A673 (cell line): ENCODE results near the gene HNF1A. TPM values are rescaled to one million over a fixed set of nuclear protein-coding genes. Genes with fewer than 3 reads are reported as not detected.

Experiments used
- Bru-seq: library from RNA; stranded (reverse); fragments of 400-500 nt; gene quantifications from one replicate; lab custom pipeline; 2021; lab: Mats Ljungman, UMichigan
- BruChase-seq, 2 experiments: library from RNA; stranded (reverse); fragments of 400-500 nt; gene quantifications; one replicate each; lab custom pipeline; 2021; lab: Mats Ljungman, UMichigan
- BruUV-seq: library from RNA; stranded (reverse); fragments of 400-500 nt; replicated peaks from 2 replicates; lab custom pipeline; 2021; lab: Mats Ljungman, UMichigan
- CTCF ChIA-PET: fragments of 300-600 bp; sonication (Branson Sonifier 250); formaldehyde crosslinking; loops from one replicate; lab custom pipeline; 2022; ENCODE audit warnings: antibody characterized with exemption; lab: Charles Lee
- POLR2A ChIA-PET: fragments of 300-600 bp; sonication (Branson Sonifier 250); formaldehyde crosslinking; loops from one replicate; lab custom pipeline; 2022; ENCODE audit warnings: antibody characterized with exemption; ENCODE audit not compliant: low non-redundant PET; lab: Charles Lee
- DNase-seq: peaks from one replicate; pipeline ENCODE4 v3.0.0-alpha.2; 2015; ENCODE audit warnings: low spot score
- H3K27ac ChIP-seq: fragments of 200-600 bp; sonication (generic); 2 replicates; pipeline ENCODE4 v1.5.1; 2016; ENCODE audit warnings: mixed run types, low read depth, mild to moderate bottlenecking, mixed read lengths, antibody characterized with exemption, low read length; ENCODE audit not compliant: poor library complexity, severe bottlenecking
- H3K27me3 ChIP-seq: fragments of 200-600 bp; sonication (generic); replicated peaks from 2 replicates; pipeline ENCODE4 v1.6.1; 2017; ENCODE audit warnings: mixed run types, low read depth, mild to moderate bottlenecking, mixed read lengths, antibody characterized with exemption, low read length; ENCODE audit not compliant: insufficient read depth, poor library complexity
- H3K36me3 ChIP-seq: fragments of 200-600 bp; sonication (generic); 2 replicates; pipeline ENCODE4 v1.6.1; 2016; ENCODE audit warnings: mixed run types, mild to moderate bottlenecking, mixed read lengths, antibody characterized with exemption, low read length; ENCODE audit not compliant: insufficient read depth, poor library complexity, severe bottlenecking
- H3K4me1 ChIP-seq: fragments of 200-600 bp; sonication (generic); 2 replicates; pipeline ENCODE4 v1.6.1; 2017; ENCODE audit warnings: mixed run types, mild to moderate bottlenecking, mixed read lengths, antibody characterized with exemption, low read length; ENCODE audit not compliant: insufficient read depth, poor library complexity, severe bottlenecking
- H3K4me3 ChIP-seq: fragments of 200-600 bp; sonication (generic); 2 replicates; pipeline ENCODE4 v1.5.1; 2016; ENCODE audit warnings: low read depth, mixed run types, mild to moderate bottlenecking, mixed read lengths, low read length; ENCODE audit not compliant: poor library complexity, severe bottlenecking
- H3K9me3 ChIP-seq: fragments of 200-600 bp; sonication (generic); 2 replicates; pipeline ENCODE4 v1.6.1; 2016; ENCODE audit warnings: mixed run types, low read depth, mild to moderate bottlenecking, mixed read lengths, antibody characterized with exemption, low read length; ENCODE audit not compliant: poor library complexity, severe bottlenecking
- EZH2 ChIP-seq: fragments of 200-600 bp; sonication (generic); IDR thresholded peaks from 2 replicates; pipeline ENCODE4 v1.6.1; 2017; ENCODE audit warnings: borderline replicate concordance, low read depth, mild to moderate bottlenecking, mixed read lengths, antibody characterized with exemption, low read length; ENCODE audit not compliant: poor library complexity, severe bottlenecking
- intact Hi-C: fragments of 100-400 bp; cut with micrococcal nuclease; formaldehyde crosslinking; loops from one replicate; pipeline ENCODE4 v1.10.0; 2022; ENCODE audit not compliant: unreplicated experiment
- long read RNA-seq: library from polyadenylated mRNA; stranded (forward); transcript quantifications from one replicate; pipeline ENCODE4 v2.0.0, GENCODE V29; 2022
- total RNA-seq: library from RNA; stranded (reverse); gene quantifications from 2 replicates; pipeline ENCODE4 v1.2.3, GENCODE V29; 2021
- TF ChIP-seq, protein P1 (sequence below): fragments of 300-800, 200-600 bp; sonication (generic); conservative IDR thresholded peaks from 2 replicates; pipeline ENCODE4 v1.5.1; 2017; ENCODE audit warnings: low read depth, mild to moderate bottlenecking, antibody characterized with exemption, low read length, moderate library complexity, mixed read lengths

Gene HNF1A, protein sequence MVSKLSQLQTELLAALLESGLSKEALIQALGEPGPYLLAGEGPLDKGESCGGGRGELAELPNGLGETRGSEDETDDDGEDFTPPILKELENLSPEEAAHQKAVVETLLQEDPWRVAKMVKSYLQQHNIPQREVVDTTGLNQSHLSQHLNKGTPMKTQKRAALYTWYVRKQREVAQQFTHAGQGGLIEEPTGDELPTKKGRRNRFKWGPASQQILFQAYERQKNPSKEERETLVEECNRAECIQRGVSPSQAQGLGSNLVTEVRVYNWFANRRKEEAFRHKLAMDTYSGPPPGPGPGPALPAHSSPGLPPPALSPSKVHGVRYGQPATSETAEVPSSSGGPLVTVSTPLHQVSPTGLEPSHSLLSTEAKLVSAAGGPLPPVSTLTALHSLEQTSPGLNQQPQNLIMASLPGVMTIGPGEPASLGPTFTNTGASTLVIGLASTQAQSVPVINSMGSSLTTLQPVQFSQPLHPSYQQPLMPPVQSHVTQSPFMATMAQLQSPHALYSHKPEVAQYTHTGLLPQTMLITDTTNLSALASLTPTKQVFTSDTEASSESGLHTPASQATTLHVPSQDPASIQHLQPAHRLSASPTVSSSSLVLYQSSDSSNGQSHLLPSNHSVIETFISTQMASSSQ
- not detected in 2 replicates for total RNA-seq
- Bru-seq, nascent RNA: not detected
- BruChase-seq, experiment 1, labeled RNA remaining after a 2-hour chase: percentile 4 among the genes with signal in this experiment
- percentile 2 among the genes with signal in this experiment for BruChase-seq, experiment 2, labeled RNA remaining after a 6-hour chase
- long read RNA-seq, partial matches to known transcripts: 0 of 1 reads
- long read RNA-seq, other reads (novel, unspliced or antisense): 1 of 1 reads

- no peak within 1 kb of the TSS for H3K27ac ChIP-seq
- TF ChIP-seq EZH2: no peak
- TF ChIP-seq, protein P1, sequence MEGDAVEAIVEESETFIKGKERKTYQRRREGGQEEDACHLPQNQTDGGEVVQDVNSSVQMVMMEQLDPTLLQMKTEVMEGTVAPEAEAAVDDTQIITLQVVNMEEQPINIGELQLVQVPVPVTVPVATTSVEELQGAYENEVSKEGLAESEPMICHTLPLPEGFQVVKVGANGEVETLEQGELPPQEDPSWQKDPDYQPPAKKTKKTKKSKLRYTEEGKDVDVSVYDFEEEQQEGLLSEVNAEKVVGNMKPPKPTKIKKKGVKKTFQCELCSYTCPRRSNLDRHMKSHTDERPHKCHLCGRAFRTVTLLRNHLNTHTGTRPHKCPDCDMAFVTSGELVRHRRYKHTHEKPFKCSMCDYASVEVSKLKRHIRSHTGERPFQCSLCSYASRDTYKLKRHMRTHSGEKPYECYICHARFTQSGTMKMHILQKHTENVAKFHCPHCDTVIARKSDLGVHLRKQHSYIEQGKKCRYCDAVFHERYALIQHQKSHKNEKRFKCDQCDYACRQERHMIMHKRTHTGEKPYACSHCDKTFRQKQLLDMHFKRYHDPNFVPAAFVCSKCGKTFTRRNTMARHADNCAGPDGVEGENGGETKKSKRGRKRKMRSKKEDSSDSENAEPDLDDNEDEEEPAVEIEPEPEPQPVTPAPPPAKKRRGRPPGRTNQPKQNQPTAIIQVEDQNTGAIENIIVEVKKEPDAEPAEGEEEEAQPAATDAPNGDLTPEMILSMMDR: no peak
- intact Hi-C loops: no loop called here
- H3K27me3 ChIP-seq: no peaks in the 10 kb centered on the region
- POLR2A ChIA-PET: no interaction called here
- no TSS peak for BruUV-seq
- no peaks in the 10 kb centered on the region for H3K9me3 ChIP-seq
- H3K4me3 ChIP-seq: no peak within 1 kb of the TSS
- DNase-seq: no peak
- no peaks in the 10 kb centered on the region for H3K36me3 ChIP-seq
- no peaks in the 10 kb centered on the region for H3K4me1 ChIP-seq
- CTCF ChIA-PET: no interaction called here
Observed at GRCh38 chr12:120978296-120979219, at the start of gene HNF1A. Gene HNF1A (plus strand): TSS chr12:120978543. CDS start chr12:120978769, 226 bp downstream.

DNA sequence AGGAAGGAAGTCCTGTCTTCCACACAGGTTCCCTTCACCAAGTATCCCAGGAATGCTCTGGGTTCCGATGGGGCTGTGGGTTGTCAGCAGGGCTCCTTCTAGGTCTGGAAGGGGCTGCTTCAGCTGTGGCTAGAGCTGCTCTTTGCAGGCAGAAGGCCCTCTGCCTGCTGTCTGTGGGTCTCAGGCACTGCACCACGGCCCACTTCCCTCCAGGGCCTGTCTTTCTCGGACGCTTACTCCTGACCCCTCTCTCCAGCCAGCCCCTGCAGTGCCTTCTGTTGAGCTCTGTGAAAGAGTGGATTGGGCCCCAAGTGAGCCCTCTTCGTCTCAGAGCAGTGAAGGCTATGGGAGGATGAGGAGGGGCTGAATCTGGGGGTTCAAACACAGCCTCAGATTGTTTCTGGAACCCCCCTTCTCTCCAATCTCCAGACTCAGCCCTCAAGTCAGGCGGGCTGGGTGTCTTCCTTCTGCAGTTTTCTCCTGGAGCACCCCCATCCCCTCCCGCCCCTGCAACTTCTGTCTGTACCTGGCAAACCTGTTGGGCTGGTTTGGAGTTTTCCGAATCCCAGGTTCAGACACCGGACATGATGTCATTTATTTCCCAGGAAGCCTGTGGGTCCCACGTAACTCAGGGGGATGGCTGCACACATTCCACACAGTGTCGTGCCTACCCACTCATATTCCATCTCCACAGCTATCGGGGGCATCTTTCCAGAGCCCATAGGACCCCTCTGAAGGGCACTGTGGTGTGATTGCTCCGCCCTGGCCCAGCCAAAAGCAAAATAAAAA is 49.3 kb upstream of the HNF1A start:
- intact Hi-C loops: no loop called here
- CTCF ChIA-PET: no interaction called here
- Histone ChIP-seq H3K27ac (no peak overlapping the region), H3K9me3 (no peaks in the 10 kb centered on the region), H3K4me1 (no peaks in the 10 kb centered on the region), H3K27me3 (no peaks in the 10 kb centered on the region), H3K4me3 (no peak overlapping the region), H3K36me3 (no peaks in the 10 kb centered on the region)
- no TSS peak for BruUV-seq
- POLR2A ChIA-PET: no interaction called here
- no peak for DNase-seq
- TF ChIP-seq, protein P1: no peak
- no peak for TF ChIP-seq EZH2

GRCh38 chr12:120930032-120930431 is 48.3 kb upstream of the HNF1A start:
- Histone ChIP-seq H3K27me3 (no peaks in the 10 kb centered on the region), H3K27ac (no peak overlapping the region), H3K9me3 (no peaks in the 10 kb centered on the region), H3K4me3 (no peak overlapping the region), H3K36me3 (no peaks in the 10 kb centered on the region), H3K4me1 (no peaks in the 10 kb centered on the region)
- TF ChIP-seq EZH2: no peak
- TF ChIP-seq, protein P1: no peak
- no TSS peak for BruUV-seq
- ChIA-PET CTCF (no interaction called here), POLR2A (no interaction called here)
- intact Hi-C loops: no loop called here
- DNase-seq: no peak
